ENCODE measurements around the gene AMELY.

- TF ChIP-seq CTCF (IDR thresholded peaks at IDR 0.05 in 8 of 11, conservative IDR thresholded peaks at IDR 0.05 in 3 of 11) (no peak), POLR2AphosphoS5 (IDR thresholded peaks at IDR 0.05) (no peak)
Measured at GRCh38 chrY:6849384-6849783, 62.2 kb downstream of the AMELY start.

All from spleen (tissue), 7 donors.